ENCODE results near the gene NUDT3. TPM values are rescaled to one million over a fixed set of nuclear protein-coding genes. Genes with fewer than 3 reads are reported as not detected.

Gene NUDT3
- total and polyA plus RNA-seq, 9 of the 15 experiments (the other 6 are each of a cell fraction or from before 2014, with no cell fraction given), result 5.4 to 81.2 (median 56.4) TPM

GRCh38 chr6:34247481-34248197 lies 144.8 kb downstream of the NUDT3 start (continued):
- TF ChIP-seq RAD21 (CRISPR knock-in tag; conservative IDR thresholded peaks at IDR 0.05 in 1 of 2, IDR thresholded peaks at IDR 0.05 in 1 of 2), result no peak; a peak in 1 of 4 replicates
- peak; percentile 64 for TF ChIP-seq GATA2 (CRISPR knock-in tag; IDR thresholded peaks at IDR 0.05)
- no peak for TF ChIP-seq ZNF354B (CRISPR knock-in tag; IDR thresholded peaks at IDR 0.05)
- TF ChIP-seq ETV5 (CRISPR knock-in tag; IDR thresholded peaks at IDR 0.05; ENCODE audit: low read depth), result 0 out of 2 replicates have a peak, but pooled peaks have one; percentile 16

GRCh38 chr6:34246563-34247391 lies 145.7 kb downstream of the NUDT3 start:
- WGBS (ENCODE audit: insufficient coverage, low coverage, missing lambda C conversion rate), result 49% methylated on average over 8 of the region's 8 CpGs
- in situ Hi-C loops (cut with MboI) (loop anchor here (5.0 kb wide), 2 partner anchors 166 to 361 kb away; no protein-coding TSS in a partner anchor), intact Hi-C loops (cut with micrococcal nuclease) (loop anchor here (1.0 kb wide), 1 partner anchor 50 kb away; no protein-coding TSS in a partner anchor)
- peaks cover 35% of the 10 kb centered on the region; the same call in 1 of the 2 replicates for H4K20me1 ChIP-seq (replicated peaks; ENCODE audit: control insufficient read depth, insufficient read depth, low read length)
- H3K27me3 ChIP-seq (ENCODE audit: control insufficient read depth in 2 of 2, insufficient read depth in 2 of 2, low read length in 2 of 2), result no peaks in the 10 kb centered on the region; a peak in 1 of 5 replicates
- H3K9me3 ChIP-seq (replicated peaks; ENCODE audit: control insufficient read depth, insufficient read depth, low read depth, low read length), result no peaks in the 10 kb centered on the region; the same call in 1 of the 2 replicates
- H2AFZ ChIP-seq (ENCODE audit: low read depth, low read length), result no peak overlapping the region
- peaks cover 5% of the 10 kb centered on the region for H3K9me1 ChIP-seq (ENCODE audit: control insufficient read depth, insufficient read depth, low read length)
- H3K36me3 ChIP-seq (ENCODE audit: control insufficient read depth, insufficient read depth, low read length), result peaks cover 52% of the 10 kb centered on the region
- FAIRE-seq, result peak; percentile 60
- peak overlapping the region; percentile 86 for H3K27ac ChIP-seq (ENCODE audit: extremely low read depth, low read depth, low read length)
- peak overlapping the region; percentile 40 for H3K4me2 ChIP-seq (ENCODE audit: insufficient read depth, low read length)
- H3K4me3 ChIP-seq, result no peak overlapping the region; the same call in 1 of the 2 replicates
- no TSS peak for BruUV-seq (replicated peaks)
- H3K79me2 ChIP-seq (ENCODE audit: control insufficient read depth, insufficient read depth, low read length), result peaks cover 48% of the 10 kb centered on the region
- peak; percentile 39 for ATAC-seq
- CTCF ChIA-PET (ENCODE audit: low intra/inter-chr PET ratio), result interaction anchor here (0.7 to 1.3 kb wide), 3 partner anchors 51 to 172 kb away, joined by 3 to 4 read pairs (median 4); no protein-coding TSS in a partner anchor
- peaks cover 57 to 68% of the 10 kb centered on the region in 2 experiments for H3K4me1 ChIP-seq (replicated peaks in 1 of 2; ENCODE audit: control insufficient read depth in 2 of 2, insufficient read depth in 2 of 2, low read length in 2 of 2)
- DNase-seq (ENCODE audit: extremely low read depth in 1 of 4, low spot score in 3 of 4), result peak; percentile 59 to 79 (median 66)
- H3K9ac ChIP-seq (ENCODE audit: insufficient read depth in 1 of 2, low read depth in 2 of 2, low read length in 2 of 2), result peak overlapping the region; percentile 35 to 82; a peak in 3 of 4 replicates
- POLR2A ChIA-PET, result interaction anchor here (0.6 to 4.9 kb wide), 11 partner anchors 10 to 1486 kb away, joined by 3 to 67 read pairs (median 4); partner anchors contain the start of genes HMGA1 and RPS10
- no peak for TF ChIP-seq ASH1L (IDR thresholded peaks at IDR 0.05; ENCODE audit: borderline replicate concordance, low read depth, partially characterized antibody)
- TF ChIP-seq ZKSCAN3 (CRISPR knock-in tag; IDR thresholded peaks at IDR 0.05), result no peak
- TF ChIP-seq FIP1L1 (IDR thresholded peaks at IDR 0.05; ENCODE audit: low read depth, low read length, poor library complexity, severe bottlenecking), result peak; percentile 80
- no peak for TF ChIP-seq DACH1 (IDR thresholded peaks at IDR 0.05; ENCODE audit: partially characterized antibody)
- TF ChIP-seq TAF7 (tag; IDR thresholded peaks at IDR 0.05), result no peak
- TF ChIP-seq ZNF23 (CRISPR knock-in tag; IDR thresholded peaks at IDR 0.05), result no peak; the same call in 1 of the 2 replicates
- no peak for TF ChIP-seq ZNF699 (CRISPR knock-in tag; IDR thresholded peaks at IDR 0.05; ENCODE audit: insufficient replicate concordance)
- no peak for TF ChIP-seq POLR3G (IDR thresholded peaks at IDR 0.05; ENCODE audit: extremely low read depth, insufficient read length, insufficient replicate concordance)
- no peak for TF ChIP-seq HMG20A (CRISPR knock-in tag; conservative IDR thresholded peaks at IDR 0.05)
- TF ChIP-seq BRF2 (IDR thresholded peaks at IDR 0.05; ENCODE audit: borderline replicate concordance, insufficient read depth, insufficient read length), result no peak
- no peak for TF ChIP-seq ZNF584 (CRISPR knock-in tag; IDR thresholded peaks at IDR 0.05; ENCODE audit: low read depth)
- TF ChIP-seq SNIP1 (IDR thresholded peaks at IDR 0.05; ENCODE audit: low read depth), result no peak
- TF ChIP-seq MAFG (tag; conservative IDR thresholded peaks at IDR 0.05), result no peak
- no peak for TF ChIP-seq SMAD2 (IDR thresholded peaks at IDR 0.05; ENCODE audit: low read depth, low read length)
